Jurkat, Clone E6-1 (cell line): ENCODE measurements around the gene SMS.
"Not testable (repeated sequence)": the region's sequence is repeated elsewhere in the genome, so short reads cannot be mapped to it uniquely, and the experiment has no call there.

ENCODE experiments used
- DNase-seq: peaks from one replicate; pipeline ENCODE4 v3.0.0-alpha.2; 2011; ENCODE audit warnings: low read depth, low spot score
- H3K4me3 ChIP-seq: 2 replicates; pipeline ENCODE4 v1.5.1; 2011; ENCODE audit warnings: mild to moderate bottlenecking, low read length, control low read depth, moderate library complexity

Gene SMS

GRCh38 chrX:21948897-21949578, 8.5 kb downstream of the SMS start:
- H3K4me3 ChIP-seq = no peak overlapping the region
- no peak for DNase-seq

GRCh38 chrX:21949689-21950088, 9.2 kb downstream of the SMS start:
- DNase-seq = no peak
- H3K4me3 ChIP-seq = no peak overlapping the region

- not testable (repeated sequence) for DNase-seq
Measured at GRCh38 chrX:21950557-21950956, 10.0 kb downstream of the SMS start.

GRCh38 chrX:21952624-21953023, 12.1 kb downstream of the SMS start:
- H3K4me3 ChIP-seq = no peak overlapping the region
- DNase-seq = no peak

More at GRCh38 chrX:21950557-21950956, 10.0 kb downstream of the SMS start:
- H3K4me3 ChIP-seq = not testable (repeated sequence)

- H3K4me3 ChIP-seq, DNase-seq: not testable (repeated sequence)
Measured at GRCh38 chrX:21953195-21953830, 12.8 kb downstream of the SMS start.

GRCh38 chrX:21955403-21956189, 15.1 kb downstream of the SMS start:
- DNase-seq = no peak
- H3K4me3 ChIP-seq = no peak overlapping the region

- H3K4me3 ChIP-seq = no peak overlapping the region
- no peak for DNase-seq
Measured at GRCh38 chrX:21956783-21957182, 16.3 kb downstream of the SMS start.

GRCh38 chrX:21958187-21958586, 17.7 kb downstream of the SMS start:
- no peak for DNase-seq
- H3K4me3 ChIP-seq = no peak overlapping the region

- no peak for DNase-seq
Measured at GRCh38 chrX:21958916-21959315, 18.4 kb downstream of the SMS start.

GRCh38 chrX:21959362-21960051, 19.0 kb downstream of the SMS start:
- no peak for DNase-seq
- no peak overlapping the region for H3K4me3 ChIP-seq

More at GRCh38 chrX:21958916-21959315, 18.4 kb downstream of the SMS start:
- H3K4me3 ChIP-seq = no peak overlapping the region

- no peak overlapping the region for H3K4me3 ChIP-seq
- no peak for DNase-seq
Measured at GRCh38 chrX:21960569-21961541, 20.3 kb downstream of the SMS start.

GRCh38 chrX:21962361-21962760, 21.9 kb downstream of the SMS start:
- no peak for DNase-seq
- no peak overlapping the region for H3K4me3 ChIP-seq

- no peak for DNase-seq
- H3K4me3 ChIP-seq = no peak overlapping the region
Measured at GRCh38 chrX:21963269-21963668, 22.8 kb downstream of the SMS start.

- no peak for DNase-seq
- no peak overlapping the region for H3K4me3 ChIP-seq
Measured at GRCh38 chrX:21963731-21964405, 23.4 kb downstream of the SMS start.

GRCh38 chrX:21966866-21967265, 26.4 kb downstream of the SMS start:
- DNase-seq = no peak
- no peak overlapping the region for H3K4me3 ChIP-seq

- no peak for DNase-seq
- no peak overlapping the region for H3K4me3 ChIP-seq
Measured at GRCh38 chrX:21968333-21968732, 27.8 kb downstream of the SMS start.

- no peak for DNase-seq
- no peak overlapping the region for H3K4me3 ChIP-seq
Measured at GRCh38 chrX:21970326-21970725, 29.8 kb downstream of the SMS start.

GRCh38 chrX:21972046-21972445, 31.5 kb downstream of the SMS start:
- DNase-seq = no peak

More at GRCh38 chrX:21972046-21972445, 31.5 kb downstream of the SMS start:
- no peak overlapping the region for H3K4me3 ChIP-seq
